ENCODE measurements around the gene NRP1.

Gene NRP1

GRCh38 chr10:33127622-33128021 lies 206.8 kb downstream of the NRP1 start:
- Histone ChIP-seq H3K27ac (no peak overlapping the region), H3K4me3 (ENCODE audit: low read depth, low read length) (no peak overlapping the region), H3K27me3 (ENCODE audit: insufficient read depth, low read depth, severe bottlenecking) (no peaks in the 10 kb centered on the region), H3K9me3 (ENCODE audit: severe bottlenecking) (no peaks in the 10 kb centered on the region), H3K36me3 (no peaks in the 10 kb centered on the region)
- TF ChIP-seq CTCF (IDR thresholded peaks at IDR 0.05; ENCODE audit: low read depth, low read length), result no peak
- no peak for DNase-seq

All from WERI-Rb-1 (cell line).